Effector memory CD4-positive, alpha-beta T cell (primary cell): Measurements from ENCODE around the gene CTXN1.

Source experiments
- DNase-seq, 3 donors: peaks; one replicate each; pipeline ENCODE4 v3.0.0-alpha.2; 2020
- H3K27ac ChIP-seq: 2 replicates; pipeline ENCODE4 v1.7.0; 2013; ENCODE audit warnings: mild to moderate bottlenecking, low read length, moderate library complexity; ENCODE audit not compliant: insufficient read depth, poor library complexity, severe bottlenecking
- H3K27me3 ChIP-seq: replicated peaks from 2 replicates; pipeline ENCODE4 v1.7.0; 2013; ENCODE audit warnings: mild to moderate bottlenecking, low read length; ENCODE audit not compliant: insufficient read depth, control insufficient read depth, poor library complexity, severe bottlenecking
- H3K36me3 ChIP-seq: 2 replicates; pipeline ENCODE4 v1.7.0; 2013; ENCODE audit warnings: mild to moderate bottlenecking, low read length, moderate library complexity; ENCODE audit not compliant: control insufficient read depth, insufficient read depth
- H3K4me1 ChIP-seq: 2 replicates; pipeline ENCODE4 v1.7.0; 2013; ENCODE audit warnings: low read length, mild to moderate bottlenecking; ENCODE audit not compliant: control insufficient read depth, insufficient read depth, poor library complexity, severe bottlenecking
- H3K4me3 ChIP-seq: 2 replicates; pipeline ENCODE4 v1.7.0; 2013; ENCODE audit warnings: low read length, low read depth, mild to moderate bottlenecking; ENCODE audit not compliant: insufficient read depth, poor library complexity, severe bottlenecking
- H3K9me3 ChIP-seq: 2 replicates; pipeline ENCODE4 v1.7.0; 2013; ENCODE audit warnings: mild to moderate bottlenecking, low read length, moderate library complexity; ENCODE audit not compliant: control insufficient read depth

The CTXN1 gene

GRCh38 chr19:7907544-7907943, 18.4 kb downstream of the CTXN1 start:
- Histone ChIP-seq H3K4me1 (peaks cover 21% of the 10 kb centered on the region), H3K4me3 (no peak overlapping the region), H3K27me3 (no peaks in the 10 kb centered on the region), H3K27ac (no peak overlapping the region), H3K36me3 (peaks cover 47% of the 10 kb centered on the region), H3K9me3 (no peaks in the 10 kb centered on the region)
- no peak for DNase-seq

GRCh38 chr19:7907122-7907521, 18.8 kb downstream of the CTXN1 start:
- H3K4me3 ChIP-seq: no peak overlapping the region
- no peaks in the 10 kb centered on the region for H3K9me3 ChIP-seq
- peaks cover 45% of the 10 kb centered on the region for H3K36me3 ChIP-seq
- DNase-seq: no peak
- no peak overlapping the region for H3K27ac ChIP-seq
- no peaks in the 10 kb centered on the region for H3K27me3 ChIP-seq
- peaks cover 22% of the 10 kb centered on the region for H3K4me1 ChIP-seq

- Histone ChIP-seq H3K36me3 (peaks cover 32% of the 10 kb centered on the region), H3K9me3 (no peaks in the 10 kb centered on the region), H3K4me1 (peaks cover 22% of the 10 kb centered on the region), H3K27ac (no peak overlapping the region), H3K4me3 (no peak overlapping the region), H3K27me3 (no peaks in the 10 kb centered on the region)
- no peak for DNase-seq
Observed at GRCh38 chr19:7905859-7906258, 20.1 kb downstream of the CTXN1 start.

- DNase-seq: no peak
- H3K27ac ChIP-seq: no peak overlapping the region
- H3K4me1 ChIP-seq: peaks cover 22% of the 10 kb centered on the region
- H3K36me3 ChIP-seq: peaks cover 26% of the 10 kb centered on the region
- H3K9me3 ChIP-seq: no peaks in the 10 kb centered on the region
- H3K27me3 ChIP-seq: no peaks in the 10 kb centered on the region
- H3K4me3 ChIP-seq: no peak overlapping the region
Observed at GRCh38 chr19:7905268-7905667, 20.7 kb downstream of the CTXN1 start.

GRCh38 chr19:7904074-7905020, 21.6 kb downstream of the CTXN1 start:
- Histone ChIP-seq H3K36me3 (peaks cover 17% of the 10 kb centered on the region), H3K27ac (peak overlapping the region; percentile 85), H3K27me3 (no peaks in the 10 kb centered on the region), H3K4me1 (peaks cover 22% of the 10 kb centered on the region), H3K9me3 (no peaks in the 10 kb centered on the region), H3K4me3 (peak overlapping the region; percentile 68)
- DNase-seq: peak; percentile 75 to 89 (median 77)

DNA sequence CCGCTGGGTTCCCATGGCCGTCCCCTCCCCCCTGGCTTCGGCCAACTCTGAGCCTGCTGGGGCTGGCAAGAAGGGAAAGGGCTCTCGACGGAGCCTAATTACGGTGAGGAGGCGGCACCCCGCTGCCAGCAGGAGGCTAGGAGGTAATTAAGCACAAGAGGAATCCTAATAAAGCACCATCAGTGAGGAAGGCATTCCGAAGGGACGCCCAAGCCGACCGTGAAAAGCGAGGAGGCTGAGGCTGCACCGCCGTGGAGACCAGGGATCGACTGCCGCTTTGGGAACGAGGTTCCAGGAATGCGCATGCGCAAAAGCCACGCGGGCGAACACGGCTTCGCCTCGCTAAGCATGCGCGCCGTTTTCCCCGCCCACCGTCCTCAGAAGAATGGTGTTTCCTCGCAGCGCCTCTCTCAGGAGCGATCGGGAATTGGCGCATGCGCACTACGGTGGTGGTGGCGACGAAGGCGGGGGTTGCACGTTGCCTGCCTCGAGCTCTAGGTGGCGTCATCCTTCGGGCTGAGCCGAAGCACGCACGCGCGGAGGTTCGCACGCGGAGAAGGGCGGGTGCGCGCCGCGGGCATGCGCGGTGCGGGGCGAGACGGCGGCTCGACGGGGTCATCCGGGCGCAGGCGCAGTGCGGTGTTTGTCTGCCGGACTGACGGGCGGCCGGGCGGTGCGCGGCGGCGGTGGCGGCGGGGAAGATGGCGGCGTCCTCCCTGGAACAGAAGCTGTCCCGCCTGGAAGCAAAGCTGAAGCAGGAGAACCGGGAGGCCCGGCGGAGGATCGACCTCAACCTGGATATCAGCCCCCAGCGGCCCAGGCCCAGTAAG, 22.5 kb downstream of the CTXN1 start, which contains the start of gene MAP2K7:
Gene MAP2K7 (plus strand): TSS at position 634 of the 830 bp plus-strand sequence. CDS start 68 bp downstream, at position 702.
- DNase-seq: peak; percentile 100
- Histone ChIP-seq H3K27me3 (no peaks in the 10 kb centered on the region), H3K9me3 (no peaks in the 10 kb centered on the region), H3K4me1 (peaks cover 22% of the 10 kb centered on the region), H3K4me3 (peak within 1 kb of the TSS; percentile 68), H3K27ac (peak within 1 kb of the TSS; percentile 85), H3K36me3 (peaks cover 10% of the 10 kb centered on the region)

DNA sequence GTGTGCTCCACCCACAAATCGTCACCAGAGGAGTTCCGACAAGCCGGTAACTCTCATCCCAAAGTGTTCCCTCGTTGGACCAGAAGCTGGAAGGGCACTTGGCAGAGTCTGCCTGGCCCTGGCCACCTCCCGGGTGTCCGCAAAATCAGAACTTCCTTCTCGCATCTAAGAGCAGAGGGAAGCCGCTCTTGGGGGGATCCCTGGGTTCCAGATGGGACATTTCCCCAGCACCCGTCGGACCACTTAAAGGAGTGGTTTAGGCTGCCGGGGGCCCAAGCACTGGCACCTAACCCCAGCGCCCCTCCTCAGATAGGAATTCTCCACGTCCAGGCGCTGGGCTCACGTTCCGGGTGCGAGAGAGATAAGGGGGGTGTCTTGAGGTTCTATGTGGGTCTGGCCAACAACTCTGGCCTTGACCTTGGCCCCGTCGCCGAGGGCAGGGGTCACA, 23.1 kb downstream of the CTXN1 start:
- peak overlapping the region; percentile 64 for H3K27ac ChIP-seq
- DNase-seq: no peak
- peak overlapping the region; percentile 64 for H3K4me3 ChIP-seq
- peaks cover 10% of the 10 kb centered on the region for H3K36me3 ChIP-seq
- H3K4me1 ChIP-seq: peaks cover 22% of the 10 kb centered on the region
- no peaks in the 10 kb centered on the region for H3K9me3 ChIP-seq
- H3K27me3 ChIP-seq: no peaks in the 10 kb centered on the region

- Histone ChIP-seq H3K9me3 (no peaks in the 10 kb centered on the region), H3K36me3 (peaks cover 10% of the 10 kb centered on the region), H3K27ac (no peak overlapping the region), H3K4me3 (no peak overlapping the region), H3K4me1 (peaks cover 22% of the 10 kb centered on the region), H3K27me3 (no peaks in the 10 kb centered on the region)
- DNase-seq: no peak
Observed at GRCh38 chr19:7901337-7901736, 24.6 kb downstream of the CTXN1 start.

GRCh38 chr19:7900931-7901330, 25.0 kb downstream of the CTXN1 start:
- H3K9me3 ChIP-seq: no peaks in the 10 kb centered on the region
- DNase-seq: no peak
- H3K4me3 ChIP-seq: no peak overlapping the region
- H3K36me3 ChIP-seq: peaks cover 6% of the 10 kb centered on the region
- H3K27ac ChIP-seq: no peak overlapping the region
- peaks cover 22% of the 10 kb centered on the region for H3K4me1 ChIP-seq
- no peaks in the 10 kb centered on the region for H3K27me3 ChIP-seq
